DND-41 (cell line): ENCODE measurements around the gene CYP27A1.
A peak's percentile ranks its signal among the peaks of the same experiment; 100 is the strongest.

ENCODE experiments used
- ATAC-seq: fragments of 200-7000 bp; cut with Tn5 transposase; 3 replicates; pipeline ENCODE4 v1.9.1; 2021; ENCODE audit warnings: low read depth; ENCODE audit not compliant: insufficient read depth
- DNase-seq: peaks from one replicate; pipeline ENCODE4 v3.0.0-alpha.2; 2020
- H2AFZ ChIP-seq: 2 replicates; pipeline ENCODE4 v1.6.0; 2012; ENCODE audit warnings: low read depth, low read length
- H3K27ac ChIP-seq: 2 replicates; pipeline ENCODE4 v1.5.1; 2012; ENCODE audit warnings: low read length, inconsistent platforms
- H3K27me3 ChIP-seq: fragments of 200-600 bp; sonication (generic); 2 replicates; pipeline ENCODE4 v1.6.0; 2012; ENCODE audit warnings: low read length, mild to moderate bottlenecking, inconsistent platforms; ENCODE audit not compliant: insufficient read depth, poor library complexity
- H3K36me3 ChIP-seq: 2 replicates; pipeline ENCODE4 v1.5.1; 2012; ENCODE audit warnings: low read length, inconsistent platforms; ENCODE audit not compliant: insufficient read depth
- H3K4me1 ChIP-seq: 2 replicates; pipeline ENCODE4 v1.5.1; 2012; ENCODE audit warnings: mild to moderate bottlenecking, low read length; ENCODE audit not compliant: insufficient read depth
- H3K4me2 ChIP-seq: 2 replicates; pipeline ENCODE4 v1.6.0; 2012; ENCODE audit warnings: mild to moderate bottlenecking, moderate library complexity, low read length, inconsistent platforms; ENCODE audit not compliant: insufficient read depth
- H3K4me3 ChIP-seq, 2 experiments: fragments of 200-600 bp in 1 of 2; shearing (Covaris generic) in 1 of 2; 2 replicates each; pipeline ENCODE4 v1.5.1; 2012 to 2016; ENCODE audit warnings: inconsistent platforms in 2 of 2, low read length in 2 of 2, mild to moderate bottlenecking in 2 of 2, low read depth in 1 of 2, moderate library complexity in 1 of 2
- H3K79me2 ChIP-seq: 2 replicates; pipeline ENCODE4 v1.6.0; 2012; ENCODE audit warnings: low read length, inconsistent platforms; ENCODE audit not compliant: insufficient read depth
- H3K9ac ChIP-seq: 2 replicates; pipeline ENCODE4 v1.6.0; 2012; ENCODE audit warnings: low read depth, mild to moderate bottlenecking, inconsistent platforms, low read length, moderate library complexity
- H3K9me3 ChIP-seq: 2 replicates; pipeline ENCODE4 v1.5.1; 2012; ENCODE audit warnings: low read length, moderate library complexity, mild to moderate bottlenecking, inconsistent platforms; ENCODE audit not compliant: insufficient read depth, severe bottlenecking
- H4K20me1 ChIP-seq: 2 replicates; pipeline ENCODE4 v1.6.0; 2012; ENCODE audit warnings: low read length; ENCODE audit not compliant: insufficient read depth
- CTCF ChIP-seq: IDR thresholded peaks from 2 replicates; pipeline ENCODE4 v1.5.1; 2012; ENCODE audit warnings: borderline replicate concordance, low read length, moderate library complexity, mild to moderate bottlenecking; ENCODE audit not compliant: poor library complexity, severe bottlenecking; ENCODE audit errors: extremely low read depth
- EZH2 ChIP-seq: IDR thresholded peaks from 3 replicates; pipeline ENCODE4 v1.6.1; 2012; ENCODE audit warnings: borderline replicate concordance, low read depth, mild to moderate bottlenecking, moderate library complexity, low read length, inconsistent platforms; ENCODE audit not compliant: severe bottlenecking

CYP27A1 gene

GRCh38 chr2:218806346-218806978 is 24.5 kb downstream of the CYP27A1 start:
- Histone ChIP-seq H3K36me3 (no peaks in the 10 kb centered on the region), H3K4me3 (no peak overlapping the region), H3K27ac (no peak overlapping the region), H3K4me1 (no peaks in the 10 kb centered on the region), H3K79me2 (no peaks in the 10 kb centered on the region), H2AFZ (no peak overlapping the region), H3K9me3 (no peaks in the 10 kb centered on the region), H4K20me1 (no peaks in the 10 kb centered on the region), H3K27me3 (no peaks in the 10 kb centered on the region), H3K9ac (no peak overlapping the region), H3K4me2 (no peak overlapping the region)
- ATAC-seq, result peak; percentile 80
- peak; percentile 45 for DNase-seq
- TF ChIP-seq CTCF, result no peak
- no peak for TF ChIP-seq EZH2

GRCh38 chr2:218807626-218808025 is 25.7 kb downstream of the CYP27A1 start:
- TF ChIP-seq CTCF, result no peak
- Histone ChIP-seq H4K20me1 (no peaks in the 10 kb centered on the region), H3K4me3 (no peak overlapping the region), H3K9me3 (no peaks in the 10 kb centered on the region), H2AFZ (no peak overlapping the region), H3K9ac (no peak overlapping the region), H3K36me3 (no peaks in the 10 kb centered on the region), H3K79me2 (no peaks in the 10 kb centered on the region), H3K4me1 (no peaks in the 10 kb centered on the region), H3K27me3 (no peaks in the 10 kb centered on the region), H3K4me2 (no peak overlapping the region), H3K27ac (no peak overlapping the region)
- DNase-seq, result no peak
- no peak for ATAC-seq

GRCh38 chr2:218809515-218809914 is 27.6 kb downstream of the CYP27A1 start:
- Histone ChIP-seq H2AFZ (no peak overlapping the region), H3K9ac (no peak overlapping the region), H3K4me3 (no peak overlapping the region), H3K4me2 (no peak overlapping the region), H3K4me1 (no peaks in the 10 kb centered on the region), H4K20me1 (no peaks in the 10 kb centered on the region), H3K36me3 (no peaks in the 10 kb centered on the region), H3K27me3 (no peaks in the 10 kb centered on the region), H3K27ac (no peak overlapping the region), H3K9me3 (no peaks in the 10 kb centered on the region), H3K79me2 (no peaks in the 10 kb centered on the region)
- no peak for DNase-seq
- TF ChIP-seq EZH2 (no peak), CTCF (no peak)
- ATAC-seq, result no peak

DNA sequence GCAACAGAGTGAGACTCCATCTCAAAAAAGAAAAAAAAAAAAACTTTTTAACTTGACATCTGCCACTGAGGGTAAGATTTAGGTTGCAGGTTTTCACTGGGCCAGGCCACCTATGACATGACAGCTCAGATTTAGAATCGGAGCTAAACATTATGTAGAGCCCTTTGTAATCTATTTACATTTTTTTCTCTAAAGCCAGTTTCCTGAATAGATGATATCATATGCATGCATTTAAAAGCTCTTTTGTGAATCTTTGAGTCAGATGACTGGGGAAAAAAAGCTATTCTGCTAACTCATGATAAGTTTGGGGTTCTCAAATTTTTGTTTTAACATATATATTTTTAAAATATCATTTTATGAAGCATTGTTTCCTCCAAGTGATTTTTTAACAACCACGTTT is 28.3 kb downstream of the CYP27A1 start:
- no peak for ATAC-seq
- Histone ChIP-seq H3K27me3 (no peaks in the 10 kb centered on the region), H3K79me2 (no peaks in the 10 kb centered on the region), H2AFZ (no peak overlapping the region), H3K27ac (no peak overlapping the region), H3K4me3 (no peak overlapping the region), H3K36me3 (no peaks in the 10 kb centered on the region), H3K9ac (no peak overlapping the region), H3K4me2 (no peak overlapping the region), H3K9me3 (no peaks in the 10 kb centered on the region), H3K4me1 (no peaks in the 10 kb centered on the region), H4K20me1 (no peaks in the 10 kb centered on the region)
- TF ChIP-seq EZH2 (no peak), CTCF (no peak)
- DNase-seq, result no peak
